Activated T-cell treated with anti-CD3 and anti-CD28 coated beads, Interleukin-2, amount 50 U/mL, for 1 hour (primary cell): Measurements from ENCODE around the gene NOC2L.
"Not testable (repeated sequence)": the region's sequence is repeated elsewhere in the genome, so short reads cannot be mapped to it uniquely, and the experiment has no call there.

Source experiments
- DNase-seq: peaks from one replicate; pipeline ENCODE4 v3.0.0-alpha.2; 2020

Gene NOC2L

DNA sequence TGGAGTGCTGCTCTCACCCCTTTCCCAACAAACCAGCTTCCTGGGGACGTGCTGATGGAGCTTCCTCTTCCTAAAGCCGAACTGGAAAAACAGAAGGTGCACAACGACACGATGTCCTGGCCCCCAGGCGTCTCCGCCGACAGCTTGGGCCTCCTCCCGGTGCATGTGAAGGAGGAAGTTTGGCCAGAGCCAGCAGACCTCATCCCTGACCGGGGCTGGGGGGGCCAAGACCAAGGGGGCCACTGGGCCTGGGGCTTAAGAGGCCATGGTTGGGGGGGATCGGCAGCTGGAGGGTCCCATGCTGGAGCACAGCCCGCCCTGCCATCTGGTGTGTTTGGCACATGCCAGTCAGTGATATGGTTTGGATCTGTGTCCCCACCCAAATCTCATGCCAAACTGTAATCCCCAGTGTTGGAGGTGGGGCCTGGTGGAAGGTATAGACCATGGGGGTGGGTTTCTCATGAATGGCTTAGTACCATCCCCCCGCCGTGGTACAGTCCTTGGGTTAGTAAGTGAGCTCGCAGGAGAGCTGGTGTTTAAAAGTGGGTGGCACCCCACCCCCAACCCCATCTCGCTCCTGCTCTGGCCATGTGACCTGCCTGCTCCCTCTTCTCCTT, 34.4 kb upstream of the NOC2L start:
- DNase-seq = no peak

DNA sequence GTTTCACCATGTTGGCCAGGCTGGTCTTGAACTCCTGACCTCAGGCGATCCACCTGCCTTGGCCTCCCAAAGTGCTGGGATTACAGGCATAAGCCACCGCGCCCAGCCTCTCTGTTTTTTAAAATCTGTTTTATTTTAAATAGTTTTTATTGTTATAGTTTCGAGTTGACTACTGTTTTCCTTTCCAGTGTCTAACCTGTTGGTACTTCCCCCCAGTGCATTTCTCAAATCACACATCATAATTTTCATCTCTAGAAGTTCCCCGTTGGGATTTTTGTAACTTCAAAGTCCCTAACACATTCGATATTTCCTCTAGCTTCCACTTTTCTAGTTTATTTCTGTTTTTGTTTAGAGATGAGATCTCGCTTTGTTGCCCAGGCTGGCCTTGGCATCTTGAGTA, 33.3 kb upstream of the NOC2L start:
- DNase-seq = no peak

- DNase-seq = no peak
Observed at GRCh38 chr1:991895-992294, 32.8 kb upstream of the NOC2L start.

GRCh38 chr1:991275-991674, 32.2 kb upstream of the NOC2L start:
- DNase-seq = not testable (repeated sequence)

- not testable (repeated sequence) for DNase-seq
Observed at GRCh38 chr1:988061-988460, 29.0 kb upstream of the NOC2L start.

- DNase-seq = no peak
Observed at GRCh38 chr1:985126-985525, 26.1 kb upstream of the NOC2L start.

DNA sequence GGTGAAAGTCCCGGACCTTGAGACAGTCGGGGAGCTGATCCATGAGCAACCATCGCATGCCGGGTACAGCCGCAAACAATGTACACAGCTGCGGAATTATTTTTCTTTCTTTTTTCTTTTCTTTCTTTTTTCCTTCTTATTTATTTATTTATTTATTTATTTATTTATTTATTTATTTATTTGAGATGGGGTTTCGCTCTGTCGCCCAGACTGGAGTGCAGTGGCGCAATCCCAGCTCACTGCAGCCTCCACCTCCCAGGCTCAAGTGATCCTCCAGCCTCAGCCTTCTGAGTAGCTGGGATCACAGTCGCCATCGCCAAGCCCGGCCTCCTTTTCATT, 25.4 kb upstream of the NOC2L start:
- DNase-seq = no peak

GRCh38 chr1:983798-984475, 24.9 kb upstream of the NOC2L start:
- DNase-seq = peak; percentile 73

DNA sequence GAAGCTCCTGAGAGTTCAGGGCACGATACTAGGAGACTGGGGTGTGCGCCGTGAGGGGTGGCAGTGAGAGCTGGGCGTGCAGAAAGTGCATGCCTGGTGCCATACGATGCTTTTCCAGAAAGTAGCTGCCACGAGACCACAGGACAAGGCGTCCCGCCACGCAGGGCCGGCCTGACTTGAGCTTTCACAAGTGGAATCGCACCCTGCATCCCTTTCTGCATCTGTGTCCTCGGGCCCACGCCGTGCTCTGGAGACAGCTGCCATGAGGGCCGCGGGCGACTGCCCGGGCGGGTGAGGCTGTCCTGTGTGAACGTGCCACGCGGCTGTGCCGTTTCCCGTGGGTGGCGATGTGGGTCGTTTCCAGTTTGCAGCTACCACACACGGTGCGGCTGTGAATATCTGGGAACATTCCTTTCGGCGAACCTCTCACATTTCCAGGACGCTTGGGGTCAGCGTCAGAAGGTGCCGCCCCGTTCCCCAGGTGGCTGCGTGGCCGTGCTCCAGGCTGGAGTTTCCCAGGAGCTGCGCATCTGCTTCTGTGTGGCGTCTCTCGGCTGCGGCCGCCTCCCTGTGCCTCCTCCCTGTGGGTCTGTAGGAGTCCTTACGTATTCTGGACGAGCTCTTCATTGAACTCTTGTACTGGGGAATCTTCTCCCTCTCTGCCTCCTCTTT, 23.8 kb upstream of the NOC2L start:
- DNase-seq = no peak

DNA sequence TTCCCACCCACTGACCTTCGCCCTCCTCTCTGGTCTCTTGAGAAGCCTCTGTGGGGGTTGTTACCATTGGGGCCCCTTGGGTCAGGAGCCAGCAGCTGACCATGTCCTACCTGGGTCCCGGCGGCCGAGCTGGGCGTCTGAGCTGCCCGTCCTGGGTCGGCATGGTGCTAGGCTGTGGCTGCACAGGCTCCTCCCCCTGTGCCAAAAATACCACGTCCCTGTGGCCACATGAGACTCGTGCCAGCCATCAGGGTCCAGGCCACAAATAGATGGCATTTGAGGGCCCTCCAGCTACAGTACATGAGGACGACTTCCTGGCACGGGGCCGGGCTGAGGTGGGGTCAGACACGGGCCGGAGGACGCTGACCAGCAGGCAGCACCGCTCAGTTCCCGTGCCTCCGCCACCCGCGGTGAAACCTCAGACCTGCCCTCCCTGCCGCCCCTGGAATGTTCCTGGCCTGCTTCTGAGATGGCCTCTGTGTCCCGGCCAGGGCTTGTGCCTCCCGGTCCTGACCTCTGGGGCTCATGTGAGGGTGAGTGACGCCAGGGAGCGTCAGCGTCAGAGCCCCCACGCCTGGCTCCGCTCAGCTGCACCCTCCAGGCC, 23.0 kb upstream of the NOC2L start, which contains the start of gene PERM1:
PERM1 (minus strand) TSS at position 139 of the 604 bp plus-strand sequence. CDS start 1,064 bp downstream, outside the sequence.
- no peak for DNase-seq

DNA sequence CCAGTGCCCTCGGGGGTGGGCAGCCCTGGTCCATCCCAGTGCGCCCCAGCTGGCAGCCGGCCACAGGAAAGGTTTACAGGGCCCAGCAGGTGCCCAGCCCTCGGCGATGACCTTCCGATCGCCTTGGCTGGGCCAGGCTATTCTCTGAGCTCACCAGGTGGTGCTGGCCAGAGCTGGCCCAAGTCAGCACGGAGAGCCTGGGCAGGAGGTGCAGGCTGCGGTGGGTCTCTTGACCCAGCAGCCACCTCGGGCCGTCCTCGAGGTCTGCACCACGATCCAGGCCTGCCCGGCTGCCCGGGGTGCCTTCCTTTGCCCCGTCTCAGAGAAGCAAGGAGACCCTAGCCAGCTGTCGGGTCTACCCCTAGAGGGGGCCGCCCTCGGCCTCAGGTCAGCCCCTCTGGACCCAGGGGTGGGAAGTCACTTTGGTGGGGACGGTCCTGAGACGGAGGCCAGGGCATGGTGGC, 22.5 kb upstream of the NOC2L start:
- DNase-seq = no peak

GRCh38 chr1:980602-981395, 21.7 kb upstream of the NOC2L start:
- no peak for DNase-seq

GRCh38 chr1:980137-980571, 21.1 kb upstream of the NOC2L start:
- no peak for DNase-seq

DNA sequence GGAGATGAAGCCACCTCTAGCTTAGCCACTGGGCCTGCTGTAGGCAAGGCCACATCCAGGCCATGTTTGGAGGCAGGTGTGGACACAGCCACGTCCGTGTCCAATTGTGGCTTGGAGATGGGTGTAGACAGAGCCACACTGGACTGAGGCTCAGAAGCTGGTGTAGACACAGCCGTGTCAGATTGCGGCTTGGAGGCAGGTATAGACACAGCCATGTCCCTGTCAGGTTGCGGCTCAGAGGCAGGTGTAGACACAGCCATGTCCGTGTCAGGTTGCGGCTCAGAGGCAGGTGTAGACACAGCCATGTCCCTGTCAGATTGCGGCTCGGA, 20.7 kb upstream of the NOC2L start:
- DNase-seq = no peak

DNA sequence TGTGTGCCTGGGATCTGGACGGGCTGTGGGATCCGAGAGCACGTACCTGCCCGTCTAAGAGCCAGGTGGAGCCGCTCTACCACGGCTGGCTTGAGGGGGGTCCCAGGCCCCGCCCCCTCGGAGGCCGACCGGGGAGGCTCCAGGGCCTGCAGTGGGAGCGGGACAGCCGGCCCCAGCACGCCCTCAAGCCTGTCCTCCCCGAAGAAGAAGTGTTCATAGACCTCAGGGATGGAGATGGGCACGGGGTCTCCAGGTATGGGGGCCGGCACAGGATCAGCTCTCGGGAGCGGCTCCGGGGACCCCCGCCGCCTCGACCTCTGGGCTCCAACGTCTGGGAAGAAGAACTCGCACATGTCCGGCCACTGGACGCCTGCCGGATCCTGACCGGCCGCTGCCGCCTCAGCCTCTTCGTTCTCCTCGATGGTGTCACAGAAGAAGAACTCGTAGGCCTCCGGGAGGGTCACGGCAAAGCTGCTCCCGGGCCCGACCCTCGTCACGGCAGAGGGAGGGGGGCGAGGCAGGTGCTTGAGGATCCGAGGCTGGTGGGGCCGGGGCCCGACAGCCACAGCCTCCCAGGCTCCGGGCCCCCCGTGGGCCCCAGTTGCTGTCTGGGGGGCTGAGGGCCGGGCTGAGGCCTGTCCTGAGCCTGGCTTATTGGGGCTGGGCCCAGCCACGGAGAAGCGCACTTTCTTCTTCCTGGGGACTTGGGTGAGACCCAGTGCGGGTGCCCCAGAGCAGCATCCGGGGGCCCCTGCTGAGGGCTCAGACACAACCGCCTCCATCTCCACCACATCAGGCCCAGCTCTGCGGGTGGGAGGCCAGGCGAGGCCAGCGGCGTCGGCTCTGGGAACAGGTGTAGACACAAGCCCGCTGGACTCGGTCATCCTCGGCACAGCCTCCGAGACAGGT, 20.0 kb upstream of the NOC2L start:
- DNase-seq = no peak

- DNase-seq = no peak
Observed at GRCh38 chr1:978069-978834, 19.2 kb upstream of the NOC2L start.

GRCh38 chr1:976791-977190, 17.7 kb upstream of the NOC2L start:
- DNase-seq = not testable (repeated sequence)

GRCh38 chr1:975896-976683, 17.0 kb upstream of the NOC2L start:
- DNase-seq = peak; percentile 80

DNA sequence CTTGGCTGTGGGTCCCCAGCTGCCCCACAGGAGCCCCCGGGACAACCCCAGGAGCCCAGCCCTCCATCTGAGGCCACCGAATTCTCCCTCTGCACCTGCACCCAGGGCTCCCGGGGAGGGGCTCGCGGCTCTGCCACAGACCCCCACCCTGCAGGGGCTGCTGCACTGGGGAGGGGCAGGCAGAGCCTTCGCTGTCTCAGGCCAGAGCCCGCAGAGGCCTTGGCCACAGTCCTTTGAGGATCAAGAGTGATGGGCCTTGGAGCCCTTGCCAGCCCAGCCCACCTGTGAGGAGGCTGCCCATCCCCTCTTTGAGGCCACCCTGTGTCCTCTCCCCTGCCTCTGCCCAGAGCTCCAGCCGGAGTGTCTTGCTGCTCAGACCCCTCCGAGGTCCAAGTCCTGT, 16.3 kb upstream of the NOC2L start:
- DNase-seq = no peak

DNA sequence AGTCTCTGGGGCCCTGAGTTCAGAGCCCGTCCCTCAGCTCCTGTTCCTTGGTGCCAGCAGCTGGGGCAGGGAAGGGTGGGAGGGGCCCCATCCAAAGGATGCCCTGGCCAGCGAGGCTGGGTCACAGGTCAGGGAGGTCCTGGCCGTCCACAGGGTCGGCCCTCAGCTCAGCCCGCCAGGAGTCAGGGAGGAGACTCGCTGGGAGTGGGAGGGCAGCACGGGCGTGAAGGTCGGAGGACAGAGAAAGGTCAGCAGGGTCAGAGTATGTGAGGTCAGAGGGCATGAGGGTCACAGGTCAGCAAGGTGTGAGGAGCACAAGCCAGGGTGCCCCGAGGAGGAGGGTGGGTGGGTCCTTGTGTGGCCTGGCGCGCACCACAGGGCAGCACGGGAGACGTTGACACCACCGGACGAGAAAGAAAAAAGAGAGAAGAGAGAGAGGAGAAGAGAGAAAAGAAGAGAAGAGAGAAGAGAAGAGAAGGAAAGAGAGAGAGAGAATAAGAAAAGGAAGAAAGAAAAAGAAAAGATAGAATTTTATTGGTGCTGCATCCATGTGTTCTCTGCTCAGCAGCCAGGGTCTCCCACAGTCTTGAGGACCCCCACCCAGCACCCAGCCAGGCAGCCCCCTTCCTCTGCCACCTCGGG, 15.8 kb upstream of the NOC2L start:
- DNase-seq = no peak
